Coronary artery (tissue), 2 donors: Measurements from ENCODE around the gene LCLAT1.
A peak's percentile ranks its signal among the peaks of the same experiment; 100 is the strongest.
"Not testable (repeated sequence)": the region's sequence is repeated elsewhere in the genome, so short reads cannot be mapped to it uniquely, and the experiment has no call there.

Experiments used
- DNase-seq: peaks from one replicate; pipeline ENCODE4 v3.0.0-alpha.2; 2017; ENCODE audit warnings: low spot score
- H3K27ac ChIP-seq, 2 donors: fragments of 200-600 bp; sonication (generic); one replicate each; pipeline ENCODE4 v1.5.1; 2016 to 2019
- H3K4me3 ChIP-seq: fragments of 200-600 bp; sonication (generic); 2 replicates; pipeline ENCODE4 v1.5.1; 2016; ENCODE audit warnings: mild to moderate bottlenecking, moderate library complexity
- CTCF ChIP-seq: fragments of 200-600 bp; sonication (generic); IDR thresholded peaks from one replicate; pipeline ENCODE4 v1.5.1; 2019; ENCODE audit warnings: antibody characterized with exemption

Gene LCLAT1

GRCh38 chr2:30463535-30463934, 16.5 kb downstream of the LCLAT1 start:
- H3K27ac ChIP-seq, result no peak overlapping the region
- no peak for DNase-seq
- no peak for TF ChIP-seq CTCF
- H3K4me3 ChIP-seq, result no peak overlapping the region

GRCh38 chr2:30464544-30465170, 17.6 kb downstream of the LCLAT1 start:
- no peak for TF ChIP-seq CTCF
- H3K4me3 ChIP-seq, result peak overlapping the region; percentile 51
- DNase-seq, result no peak
- peak overlapping the region; percentile 60 for H3K27ac ChIP-seq

GRCh38 chr2:30465171-30465545, 18.1 kb downstream of the LCLAT1 start:
- no peak for TF ChIP-seq CTCF
- H3K4me3 ChIP-seq, result peak overlapping the region; percentile 51
- H3K27ac ChIP-seq, result peak overlapping the region; percentile 60
- no peak for DNase-seq

GRCh38 chr2:30466216-30466615, 19.2 kb downstream of the LCLAT1 start:
- no peak for TF ChIP-seq CTCF
- Histone ChIP-seq H3K27ac (peak overlapping the region in 1 of 2 donors; percentile 60), H3K4me3 (no peak overlapping the region)
- DNase-seq, result no peak

- H3K4me3 ChIP-seq, DNase-seq, H3K27ac ChIP-seq: not testable (repeated sequence)
Measured at GRCh38 chr2:30467062-30467826, 20.2 kb downstream of the LCLAT1 start.

- no peak for TF ChIP-seq CTCF
- no peak for DNase-seq
- Histone ChIP-seq H3K4me3 (no peak overlapping the region), H3K27ac (no peak overlapping the region)
Measured at GRCh38 chr2:30470426-30470825, 23.4 kb downstream of the LCLAT1 start.

GRCh38 chr2:30472326-30472725, 25.3 kb downstream of the LCLAT1 start:
- TF ChIP-seq CTCF, result no peak
- H3K4me3 ChIP-seq, result no peak overlapping the region
- H3K27ac ChIP-seq, result no peak overlapping the region
- no peak for DNase-seq
